Bronchial epithelial cell (primary cell): ENCODE data around the gene TXN. TPM values are rescaled to one million over a fixed set of nuclear protein-coding genes. Genes with fewer than 3 reads are reported as not detected.

ENCODE experiments used
- DNase-seq: peaks from one replicate; pipeline ENCODE4 v3.0.0-alpha.2; 2010; ENCODE audit warnings: low read depth
- FAIRE-seq: peaks from 2 replicates; lab custom pipeline; 2011; peaks lifted over from hg19 to GRCh38; lab: Jason Lieb, UNC
- H3K27me3 ChIP-seq: 2 replicates; pipeline ENCODE4 v1.5.1; 2011; ENCODE audit warnings: low read length; ENCODE audit not compliant: control insufficient read depth, insufficient read depth
- H3K36me3 ChIP-seq: 2 replicates; pipeline ENCODE4 v1.5.1; 2011; ENCODE audit warnings: low read length; ENCODE audit not compliant: control insufficient read depth, insufficient read depth
- H3K4me3 ChIP-seq: 2 replicates; pipeline ENCODE4 v1.5.1; 2011; ENCODE audit warnings: mild to moderate bottlenecking, low read depth, low read length, control low read depth
- total RNA-seq: library from RNA; depleted of rRNA; stranded (reverse); fragments of >200 nt; gene quantifications from 2 replicates; pipeline ENCODE4 v1.2.1, GENCODE V29; 2014
- TF ChIP-seq, protein P1 (sequence below): IDR thresholded peaks from 2 replicates; pipeline ENCODE4 v1.5.1; 2011; ENCODE audit warnings: mild to moderate bottlenecking, moderate library complexity, low read length, control low read depth, inconsistent platforms; ENCODE audit not compliant: insufficient read depth, severe bottlenecking

TXN gene
- total RNA-seq, 1 donor from 2014 or later, result 378 TPM

DNA sequence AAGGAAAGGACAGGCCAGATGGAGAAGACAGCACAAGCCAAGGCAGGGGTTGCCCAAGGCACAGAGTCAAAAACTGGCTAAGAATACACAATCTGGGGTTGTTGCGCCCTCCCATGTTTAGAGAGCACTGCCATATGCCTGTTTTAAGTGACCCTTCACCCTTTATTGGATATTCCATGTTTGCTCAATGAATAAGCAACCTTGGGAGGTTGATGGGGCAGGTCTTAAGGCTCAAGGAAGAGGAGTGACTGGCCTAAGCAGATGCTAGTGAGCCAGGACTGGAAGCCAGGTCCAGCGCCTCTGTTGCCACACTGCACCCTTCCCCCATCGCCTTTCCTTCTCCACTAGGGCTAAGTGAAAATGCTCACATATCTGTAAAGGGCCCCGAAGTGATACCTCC is 6.7 kb downstream of the TXN start:
- Histone ChIP-seq H3K36me3 (peaks cover 16% of the 10 kb centered on the region), H3K4me3 (no peak overlapping the region), H3K27me3 (no peaks in the 10 kb centered on the region)
- DNase-seq, result no peak
- no peak for FAIRE-seq
- TF ChIP-seq, protein P1, sequence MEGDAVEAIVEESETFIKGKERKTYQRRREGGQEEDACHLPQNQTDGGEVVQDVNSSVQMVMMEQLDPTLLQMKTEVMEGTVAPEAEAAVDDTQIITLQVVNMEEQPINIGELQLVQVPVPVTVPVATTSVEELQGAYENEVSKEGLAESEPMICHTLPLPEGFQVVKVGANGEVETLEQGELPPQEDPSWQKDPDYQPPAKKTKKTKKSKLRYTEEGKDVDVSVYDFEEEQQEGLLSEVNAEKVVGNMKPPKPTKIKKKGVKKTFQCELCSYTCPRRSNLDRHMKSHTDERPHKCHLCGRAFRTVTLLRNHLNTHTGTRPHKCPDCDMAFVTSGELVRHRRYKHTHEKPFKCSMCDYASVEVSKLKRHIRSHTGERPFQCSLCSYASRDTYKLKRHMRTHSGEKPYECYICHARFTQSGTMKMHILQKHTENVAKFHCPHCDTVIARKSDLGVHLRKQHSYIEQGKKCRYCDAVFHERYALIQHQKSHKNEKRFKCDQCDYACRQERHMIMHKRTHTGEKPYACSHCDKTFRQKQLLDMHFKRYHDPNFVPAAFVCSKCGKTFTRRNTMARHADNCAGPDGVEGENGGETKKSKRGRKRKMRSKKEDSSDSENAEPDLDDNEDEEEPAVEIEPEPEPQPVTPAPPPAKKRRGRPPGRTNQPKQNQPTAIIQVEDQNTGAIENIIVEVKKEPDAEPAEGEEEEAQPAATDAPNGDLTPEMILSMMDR, result no peak

DNA sequence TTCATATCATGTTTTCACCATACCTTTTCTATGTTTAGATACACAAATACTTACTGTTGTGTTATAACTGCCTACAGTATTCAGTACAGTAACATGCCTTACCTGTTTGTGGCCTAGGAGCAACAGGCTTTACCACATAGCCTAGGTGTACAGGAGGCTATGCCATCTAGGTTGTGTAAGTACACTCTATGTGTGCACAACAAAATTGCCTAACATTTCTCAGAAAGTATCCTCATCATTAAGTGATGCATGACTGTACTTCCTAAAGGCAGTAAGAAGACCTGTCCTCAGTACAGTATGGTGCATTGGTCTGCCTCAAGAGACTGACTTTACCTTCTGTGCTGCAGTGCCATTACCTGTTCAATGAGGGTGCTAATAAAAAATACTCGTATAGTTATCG is 7.9 kb downstream of the TXN start:
- DNase-seq (peak; percentile 69), FAIRE-seq (no peak)
- no peaks in the 10 kb centered on the region for H3K27me3 ChIP-seq
- TF ChIP-seq, protein P1, result no peak
- peaks cover 16% of the 10 kb centered on the region for H3K36me3 ChIP-seq
- no peak overlapping the region for H3K4me3 ChIP-seq

DNA sequence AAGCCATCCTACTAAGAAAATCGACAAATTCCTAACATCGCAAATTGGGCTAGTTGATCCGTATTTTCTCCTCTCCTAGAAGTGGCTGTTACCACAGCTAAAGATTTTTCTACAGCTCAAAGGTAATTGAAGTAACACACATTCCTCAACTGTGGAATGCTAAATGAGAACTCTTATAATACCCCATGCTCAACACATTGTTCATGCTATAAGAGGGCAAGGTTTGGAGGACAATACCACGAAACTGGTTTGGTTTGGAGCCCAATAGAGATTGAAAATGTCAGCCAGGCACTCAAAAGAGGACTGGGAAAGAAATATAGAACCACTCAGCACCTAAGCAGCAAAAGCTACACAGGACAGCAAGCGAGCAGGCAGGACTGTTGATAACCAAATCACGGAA is 10.1 kb downstream of the TXN start:
- no peak for FAIRE-seq
- DNase-seq, result no peak
- Histone ChIP-seq H3K27me3 (no peaks in the 10 kb centered on the region), H3K36me3 (peaks cover 16% of the 10 kb centered on the region), H3K4me3 (no peak overlapping the region)
- TF ChIP-seq, protein P1, result no peak

DNA sequence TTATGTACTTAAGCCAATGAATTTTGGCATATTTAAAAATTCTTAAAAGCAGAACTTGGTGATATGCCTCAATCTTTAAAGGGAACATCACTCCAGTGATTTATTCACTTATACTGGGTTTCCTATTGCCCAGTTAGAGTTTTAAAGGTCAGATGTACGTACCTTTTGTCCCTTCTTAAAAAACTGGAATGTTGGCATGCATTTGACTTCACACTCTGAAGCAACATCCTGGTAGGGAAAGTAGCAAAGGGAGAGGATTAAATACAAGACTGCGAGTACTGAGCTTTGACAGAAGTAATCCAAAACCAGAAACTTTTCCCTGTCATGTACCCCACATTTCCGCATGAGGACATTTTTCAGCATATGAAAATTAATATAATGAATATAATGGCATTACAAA is 11.7 kb downstream of the TXN start:
- TF ChIP-seq, protein P1, result no peak
- peaks cover 10% of the 10 kb centered on the region for H3K36me3 ChIP-seq
- FAIRE-seq, result no peak

DNA sequence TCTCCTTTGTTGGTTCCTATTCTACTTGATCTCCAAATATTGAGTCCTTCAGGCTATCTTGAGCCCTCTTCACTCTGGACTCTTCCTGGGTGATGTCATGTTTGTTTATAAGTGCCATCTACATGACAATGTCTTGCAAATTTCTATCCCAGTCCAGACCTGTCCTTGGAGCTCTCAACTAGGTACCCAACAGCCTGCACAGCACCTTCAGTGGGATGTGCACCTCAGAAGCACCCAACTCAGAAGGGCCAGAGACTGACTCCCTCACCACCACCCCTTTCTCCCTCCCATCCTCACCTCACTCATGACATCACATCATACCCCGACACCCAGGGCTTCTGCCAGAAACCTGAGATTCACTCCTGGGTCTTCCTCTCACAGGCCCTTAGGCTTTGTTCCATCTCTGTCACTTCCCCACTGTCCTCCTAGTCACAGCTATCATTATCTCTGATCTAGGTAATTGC is 14.4 kb downstream of the TXN start:
- FAIRE-seq, result peak; percentile 13
- peaks cover 6% of the 10 kb centered on the region for H3K36me3 ChIP-seq
- H3K4me3 ChIP-seq, result no peak overlapping the region
- DNase-seq, result peak; percentile 83
- H3K27me3 ChIP-seq, result no peaks in the 10 kb centered on the region
- TF ChIP-seq, protein P1, result no peak

More for the DNA sequence above, 11.7 kb downstream of the TXN start:
- Histone ChIP-seq H3K27me3 (no peaks in the 10 kb centered on the region), H3K4me3 (no peak overlapping the region)
- DNase-seq, result no peak

DNA sequence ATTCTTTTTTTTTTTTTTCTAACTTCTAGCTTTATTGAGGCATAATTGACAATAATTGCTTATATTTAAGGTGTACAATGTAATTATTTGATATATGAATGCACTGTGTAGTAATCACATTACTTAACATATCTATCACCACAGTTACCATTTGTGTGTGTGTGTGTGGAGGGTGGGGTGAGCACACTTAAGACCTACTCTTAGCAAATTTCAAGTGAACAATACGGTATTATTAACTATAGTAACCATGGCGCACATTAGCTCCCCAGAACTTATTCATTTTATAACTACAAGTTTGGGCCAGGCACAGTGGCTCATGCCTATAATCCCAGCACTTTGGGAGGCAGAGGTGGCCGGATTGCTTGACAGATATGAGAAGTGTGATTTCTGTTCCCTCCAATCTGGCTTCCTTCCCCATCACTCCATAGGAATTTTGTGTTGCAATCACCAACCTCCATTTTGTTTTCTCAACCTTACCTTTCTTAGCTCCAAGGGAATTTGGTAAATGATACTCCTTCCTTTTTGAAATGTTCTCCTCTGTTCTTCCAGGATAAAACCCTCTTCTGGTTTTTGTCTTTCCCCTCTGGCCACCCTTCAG is 14.9 kb downstream of the TXN start:
- DNase-seq (peak; percentile 88), FAIRE-seq (peak; percentile 28)
- H3K27me3 ChIP-seq, result no peaks in the 10 kb centered on the region
- peaks cover 4% of the 10 kb centered on the region for H3K36me3 ChIP-seq
- H3K4me3 ChIP-seq, result no peak overlapping the region
- TF ChIP-seq, protein P1, result no peak
